ENCODE measurements around the gene FAM78B.

Gene FAM78B

GRCh38 chr1:166090244-166090643, 76.6 kb downstream of the FAM78B start:
- Histone ChIP-seq H3K4me1 (no peaks in the 10 kb centered on the region), H3K27me3 (no peaks in the 10 kb centered on the region), H3K36me3 (no peaks in the 10 kb centered on the region), H3K4me3 (ENCODE audit: low read depth, low read length) (no peak overlapping the region), H3K9me3 (no peaks in the 10 kb centered on the region)
- no peak for DNase-seq
- TF ChIP-seq, protein P1, sequence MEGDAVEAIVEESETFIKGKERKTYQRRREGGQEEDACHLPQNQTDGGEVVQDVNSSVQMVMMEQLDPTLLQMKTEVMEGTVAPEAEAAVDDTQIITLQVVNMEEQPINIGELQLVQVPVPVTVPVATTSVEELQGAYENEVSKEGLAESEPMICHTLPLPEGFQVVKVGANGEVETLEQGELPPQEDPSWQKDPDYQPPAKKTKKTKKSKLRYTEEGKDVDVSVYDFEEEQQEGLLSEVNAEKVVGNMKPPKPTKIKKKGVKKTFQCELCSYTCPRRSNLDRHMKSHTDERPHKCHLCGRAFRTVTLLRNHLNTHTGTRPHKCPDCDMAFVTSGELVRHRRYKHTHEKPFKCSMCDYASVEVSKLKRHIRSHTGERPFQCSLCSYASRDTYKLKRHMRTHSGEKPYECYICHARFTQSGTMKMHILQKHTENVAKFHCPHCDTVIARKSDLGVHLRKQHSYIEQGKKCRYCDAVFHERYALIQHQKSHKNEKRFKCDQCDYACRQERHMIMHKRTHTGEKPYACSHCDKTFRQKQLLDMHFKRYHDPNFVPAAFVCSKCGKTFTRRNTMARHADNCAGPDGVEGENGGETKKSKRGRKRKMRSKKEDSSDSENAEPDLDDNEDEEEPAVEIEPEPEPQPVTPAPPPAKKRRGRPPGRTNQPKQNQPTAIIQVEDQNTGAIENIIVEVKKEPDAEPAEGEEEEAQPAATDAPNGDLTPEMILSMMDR (IDR thresholded peaks at IDR 0.05; ENCODE audit: low read depth, low read length), result no peak

GRCh38 chr1:166089804-166090203, 77.0 kb downstream of the FAM78B start:
- Histone ChIP-seq H3K4me1 (no peaks in the 10 kb centered on the region), H3K4me3 (ENCODE audit: low read depth, low read length) (no peak overlapping the region), H3K9me3 (no peaks in the 10 kb centered on the region), H3K36me3 (no peaks in the 10 kb centered on the region), H3K27me3 (no peaks in the 10 kb centered on the region)
- DNase-seq, result no peak
- TF ChIP-seq, protein P1 (IDR thresholded peaks at IDR 0.05; ENCODE audit: low read depth, low read length), result no peak

DNA sequence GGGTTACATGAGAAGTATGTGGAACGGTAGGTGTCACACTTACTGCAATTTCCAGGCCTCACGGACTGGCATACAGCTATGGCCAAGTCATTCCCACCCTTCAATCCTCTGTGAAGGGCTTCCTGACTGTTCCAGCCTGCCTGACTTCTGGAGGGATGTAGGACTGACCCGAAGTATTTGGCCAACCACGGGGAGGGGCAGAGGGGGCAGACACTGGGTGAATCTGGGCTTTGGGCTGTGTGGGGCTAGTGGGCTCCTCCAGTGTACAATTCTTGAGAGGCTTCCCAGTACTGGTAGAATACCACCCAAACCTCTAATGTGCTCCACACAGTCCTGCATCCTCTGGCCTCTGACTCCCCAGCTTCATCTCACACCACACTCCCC, 78.2 kb downstream of the FAM78B start:
- Histone ChIP-seq H3K4me1 (no peaks in the 10 kb centered on the region), H3K27me3 (no peaks in the 10 kb centered on the region), H3K9me3 (no peaks in the 10 kb centered on the region), H3K4me3 (ENCODE audit: low read depth, low read length) (no peak overlapping the region), H3K36me3 (no peaks in the 10 kb centered on the region)
- DNase-seq, result no peak
- TF ChIP-seq, protein P1 (IDR thresholded peaks at IDR 0.05; ENCODE audit: low read depth, low read length), result no peak

- H3K4me3 ChIP-seq (ENCODE audit: low read depth, low read length), result no peak overlapping the region
- no peaks in the 10 kb centered on the region for H3K27me3 ChIP-seq
- DNase-seq, result no peak
- no peaks in the 10 kb centered on the region for H3K4me1 ChIP-seq
- TF ChIP-seq, protein P1 (IDR thresholded peaks at IDR 0.05; ENCODE audit: low read depth, low read length), result no peak
- no peaks in the 10 kb centered on the region for H3K36me3 ChIP-seq
- no peaks in the 10 kb centered on the region for H3K9me3 ChIP-seq
Observed at GRCh38 chr1:166087734-166088571, 78.8 kb downstream of the FAM78B start.

GRCh38 chr1:166086113-166086883, 80.5 kb downstream of the FAM78B start:
- no peaks in the 10 kb centered on the region for H3K4me1 ChIP-seq
- no peaks in the 10 kb centered on the region for H3K36me3 ChIP-seq
- H3K9me3 ChIP-seq, result no peaks in the 10 kb centered on the region
- no peak overlapping the region for H3K4me3 ChIP-seq (ENCODE audit: low read depth, low read length)
- TF ChIP-seq, protein P1 (IDR thresholded peaks at IDR 0.05; ENCODE audit: low read depth, low read length), result no peak
- no peaks in the 10 kb centered on the region for H3K27me3 ChIP-seq
- no peak for DNase-seq

DNA sequence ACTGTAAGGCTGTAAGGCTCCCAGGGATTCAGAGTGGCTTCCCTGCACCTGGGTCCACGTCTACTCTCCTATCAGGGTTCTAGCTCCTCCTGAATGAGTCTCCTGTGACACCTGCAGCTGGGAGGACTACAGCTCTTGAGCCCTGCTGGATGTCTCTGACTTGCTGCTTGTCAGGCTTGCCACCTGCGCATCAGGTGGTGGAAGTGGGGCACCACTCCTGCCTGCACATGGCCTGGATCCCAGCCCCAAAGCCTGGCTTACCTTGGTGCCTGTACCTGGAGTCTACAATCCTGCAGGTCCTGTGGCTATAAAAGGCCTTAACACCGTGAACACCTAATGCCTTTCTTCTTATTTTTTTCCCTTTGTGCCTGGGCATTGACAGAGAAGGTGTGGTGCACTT, 82.2 kb downstream of the FAM78B start:
- Histone ChIP-seq H3K27me3 (no peaks in the 10 kb centered on the region), H3K4me3 (ENCODE audit: low read depth, low read length) (no peak overlapping the region), H3K36me3 (no peaks in the 10 kb centered on the region), H3K4me1 (no peaks in the 10 kb centered on the region), H3K9me3 (no peaks in the 10 kb centered on the region)
- no peak for DNase-seq
- TF ChIP-seq, protein P1 (IDR thresholded peaks at IDR 0.05; ENCODE audit: low read depth, low read length), result no peak

Data from BE2C (cell line).